HG02973 (cell line): Measurements from ENCODE around the gene MIEN1.
A peak's percentile ranks its signal among the peaks of the same experiment; 100 is the strongest.
"Not testable (repeated sequence)": the region's sequence is repeated elsewhere in the genome, so short reads cannot be mapped to it uniquely, and the experiment has no call there.

ENCODE experiments used
- ATAC-seq: cut with Tn5 transposase; IDR thresholded peaks from one replicate; pipeline ENCODE4 v1.9.1; 2021; ENCODE audit warnings: moderate library complexity; ENCODE audit not compliant: unreplicated experiment

MIEN1 gene, protein sequence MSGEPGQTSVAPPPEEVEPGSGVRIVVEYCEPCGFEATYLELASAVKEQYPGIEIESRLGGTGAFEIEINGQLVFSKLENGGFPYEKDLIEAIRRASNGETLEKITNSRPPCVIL

GRCh38 chr17:39730095-39730921 lies at the start of gene MIEN1:
MIEN1 (minus strand) TSS chr17:39730532; CDS start chr17:39730495, 37 bp downstream.
- peak; percentile 82 for ATAC-seq

GRCh38 chr17:39777534-39778365 lies 47.4 kb upstream of the MIEN1 start:
- ATAC-seq = peak; percentile 44

DNA sequence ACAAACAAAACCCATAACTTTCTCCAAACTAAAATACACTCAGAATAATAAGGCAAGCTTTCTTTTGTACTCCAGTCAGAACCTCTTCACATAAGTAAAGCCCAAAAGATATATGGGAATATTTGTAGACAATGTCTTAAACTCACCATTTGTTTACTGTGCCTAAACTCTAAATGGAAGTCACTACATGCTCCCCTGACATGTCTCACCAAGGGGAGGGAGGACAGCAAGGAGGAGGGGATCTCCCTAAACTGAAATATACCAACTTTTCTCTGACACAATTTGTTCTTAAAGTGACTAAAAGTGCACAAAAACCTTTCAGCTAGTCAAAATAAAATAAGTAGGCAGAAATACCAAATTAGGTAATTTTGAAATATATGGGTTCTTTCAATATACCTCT lies 45.9 kb upstream of the MIEN1 start:
- ATAC-seq = no peak

- no peak for ATAC-seq
Measured at GRCh38 chr17:39775031-39775430, 44.7 kb upstream of the MIEN1 start.

GRCh38 chr17:39774047-39774446 lies 43.7 kb upstream of the MIEN1 start:
- ATAC-seq = no peak

GRCh38 chr17:39772987-39773934 lies 42.9 kb upstream of the MIEN1 start:
- ATAC-seq = no peak

GRCh38 chr17:39772415-39772814 lies 42.1 kb upstream of the MIEN1 start:
- no peak for ATAC-seq

GRCh38 chr17:39769974-39770587 lies 39.7 kb upstream of the MIEN1 start:
- ATAC-seq = peak; percentile 59

DNA sequence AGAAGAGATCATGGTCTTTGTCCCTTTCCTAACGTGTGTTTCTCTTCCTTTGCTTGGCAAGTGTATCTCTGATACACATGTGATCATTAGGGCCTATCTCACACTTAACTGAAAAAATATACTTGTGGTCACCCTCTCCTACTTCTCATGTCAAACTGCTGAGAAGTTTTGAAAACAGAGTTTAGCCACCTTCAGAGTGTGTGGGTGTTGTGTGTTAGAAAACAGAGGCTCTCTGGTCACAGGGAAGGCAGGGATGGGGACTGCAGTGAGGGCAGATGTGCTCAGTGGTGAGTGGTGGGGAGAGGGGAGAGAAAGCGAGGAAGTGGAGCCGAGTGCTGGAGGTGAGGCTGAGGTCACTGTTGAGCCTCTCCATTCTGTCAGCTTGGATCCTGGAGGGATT lies 36.8 kb upstream of the MIEN1 start:
- no peak for ATAC-seq

DNA sequence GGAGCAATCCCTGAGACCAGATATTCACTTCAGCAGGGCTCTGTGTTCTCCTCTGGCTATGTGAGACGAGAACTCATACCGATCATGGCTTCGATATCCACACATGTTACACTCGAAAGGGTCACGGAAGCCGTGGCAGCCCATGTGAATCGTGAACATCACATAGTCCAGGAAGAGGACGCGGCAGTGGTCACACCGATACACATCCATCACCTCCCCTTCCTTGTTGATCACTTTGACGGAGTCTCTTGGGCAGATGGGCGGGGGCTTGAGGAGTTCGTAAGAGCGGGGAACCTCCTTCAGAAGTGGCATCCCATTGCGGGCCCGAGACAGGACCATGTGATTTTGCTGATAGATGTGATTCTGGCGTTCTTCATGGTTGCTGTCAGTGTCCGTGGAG lies 35.4 kb upstream of the MIEN1 start:
- ATAC-seq = no peak

GRCh38 chr17:39765175-39765574 lies 34.8 kb upstream of the MIEN1 start:
- ATAC-seq = no peak

- ATAC-seq = not testable (repeated sequence)
Measured at GRCh38 chr17:39764171-39764570, 33.8 kb upstream of the MIEN1 start.

- ATAC-seq = no peak
Measured at GRCh38 chr17:39763051-39763820, 32.9 kb upstream of the MIEN1 start.

DNA sequence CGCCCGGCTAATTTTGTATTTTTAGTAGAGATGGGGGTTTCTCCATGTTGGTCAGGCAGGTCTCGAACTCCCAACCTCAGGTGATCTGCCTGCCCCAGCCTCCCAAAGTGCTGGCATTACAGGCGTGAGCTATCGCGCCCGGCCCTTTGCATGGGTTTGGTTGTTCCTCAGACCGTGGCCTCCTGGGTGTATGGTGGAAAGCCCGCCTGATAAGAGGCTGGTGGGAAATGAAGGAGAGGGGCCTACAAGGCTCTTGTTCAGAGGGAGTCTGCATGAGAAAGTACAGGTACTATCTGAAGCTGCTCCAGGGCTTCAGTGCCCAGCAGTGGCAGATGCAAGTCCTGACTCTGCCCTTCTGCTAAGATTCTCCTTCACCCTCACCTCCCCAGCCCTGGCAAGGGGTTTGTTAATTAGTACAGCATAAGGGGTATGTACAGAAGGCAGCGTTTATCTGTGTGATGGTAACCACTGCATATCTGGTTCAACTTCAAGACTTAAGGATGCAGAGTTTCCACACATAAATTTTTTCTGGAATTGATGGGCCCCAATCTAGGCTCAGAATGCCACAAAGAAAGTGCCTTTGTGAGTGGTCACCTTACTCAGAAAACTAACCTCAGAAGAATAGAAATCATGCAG lies 31.6 kb upstream of the MIEN1 start:
- no peak for ATAC-seq

DNA sequence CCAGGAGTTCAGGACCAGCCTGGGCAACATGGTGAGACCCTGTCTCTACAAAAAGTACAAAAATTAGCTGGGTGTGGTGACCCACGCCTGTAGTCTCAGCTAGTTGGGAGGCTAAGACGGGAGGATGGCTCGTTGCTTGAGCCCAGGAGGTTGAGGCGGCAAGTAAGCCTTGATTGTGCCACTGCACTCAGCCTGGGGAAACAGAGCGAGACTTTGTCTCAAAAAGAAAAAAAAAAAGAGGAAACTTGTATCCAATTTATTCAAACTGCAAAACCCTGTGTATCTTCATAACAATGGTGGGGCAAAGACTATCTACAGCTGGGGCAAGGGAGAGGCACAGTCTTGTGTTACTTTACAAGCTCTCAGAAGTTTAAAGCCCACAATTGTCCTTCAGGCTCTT lies 28.9 kb upstream of the MIEN1 start:
- ATAC-seq = no peak

GRCh38 chr17:39757931-39758873 lies 27.9 kb upstream of the MIEN1 start:
- ATAC-seq = no peak

DNA sequence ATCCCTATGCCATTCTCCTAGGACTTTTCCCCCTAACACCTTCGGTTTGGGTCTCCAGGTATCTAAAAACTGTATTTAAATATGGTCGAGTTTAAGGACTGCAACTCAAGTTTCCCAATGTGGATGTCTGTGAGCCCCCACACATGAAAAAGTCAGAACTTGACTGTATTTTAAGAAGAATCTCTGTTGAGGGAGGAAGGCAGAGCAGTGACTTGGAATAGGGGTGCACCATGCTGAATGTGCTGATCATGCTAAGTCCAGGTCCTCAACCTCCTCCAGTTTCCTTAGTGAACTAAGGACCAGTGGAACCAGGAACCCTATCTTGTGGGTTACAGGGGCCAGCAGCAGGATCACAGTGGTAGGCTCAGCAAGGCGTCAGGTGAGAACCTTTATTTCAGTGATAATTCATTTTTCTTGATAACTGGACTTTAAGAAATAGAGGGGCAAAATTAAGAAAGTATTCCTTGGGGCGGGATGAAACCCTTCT lies 26.9 kb upstream of the MIEN1 start:
- no peak for ATAC-seq
